K562 (cell line): ENCODE results near the gene EAPP.

Source experiments
- ATF3 ChIP-seq, 2 experiments: fragments of 450-650 bp in 1 of 2; sonication (generic) in 1 of 2; formaldehyde crosslinking in 1 of 2; IDR thresholded peaks in 1 of 2; conservative IDR thresholded peaks in 1 of 2; 2 replicates each; pipeline versions ENCODE4 v1.6.1 to v1.8.1; 2016 to 2023; ENCODE audit warnings: mild to moderate bottlenecking in 2 of 2, moderate library complexity in 2 of 2, inconsistent platforms in 1 of 2, missing genetic modification reagents in 1 of 2
- CTCF ChIP-seq, 3 experiments: IDR thresholded peaks in 2 of 3; conservative IDR thresholded peaks in 1 of 3; 2 replicates each; pipeline ENCODE4 v1.5.1; 2011 to 2012; ENCODE audit warnings: low read length in 3 of 3, mild to moderate bottlenecking in 3 of 3, control low read depth in 2 of 3, improper control_type of control experiment in 1 of 3, inconsistent platforms in 1 of 3, low read depth in 1 of 3, mixed read lengths in 1 of 3, moderate library complexity in 1 of 3; ENCODE audit not compliant: insufficient read depth in 2 of 3
- ESRRB ChIP-seq: fragments of 250-450 bp; sonication (Bioruptor Pico); IDR thresholded peaks from 2 replicates; pipeline ENCODE4 v1.5.0; 2020; ENCODE audit warnings: mild to moderate bottlenecking, moderate library complexity, borderline replicate concordance
- RBM22 ChIP-seq: fragments of 200-400 bp; formaldehyde crosslinking; IDR thresholded peaks from 2 replicates; pipeline ENCODE4 v1.6.1; 2018; ENCODE audit warnings: low read length, low read depth; ENCODE audit not compliant: poor library complexity, severe bottlenecking
- TAF1 ChIP-seq: IDR thresholded peaks from 2 replicates; pipeline ENCODE4 v1.6.1; 2011; ENCODE audit warnings: mild to moderate bottlenecking, low read length, moderate library complexity; ENCODE audit not compliant: insufficient read depth, control insufficient read depth, severe bottlenecking; ENCODE audit errors: extremely low read depth

GRCh38 chr14:34580381-34580780 lies 40.9 kb upstream of the EAPP start:
- TF ChIP-seq RBM22 (no peak), TAF1 (no peak), ATF3 (IDR thresholded peaks at IDR 0.05) (no peak), ATF3 (CRISPR knock-in tag; conservative IDR thresholded peaks at IDR 0.05) (no peak), ESRRB (CRISPR knock-in tag) (no peak), CTCF (IDR thresholded peaks at IDR 0.05 in 2 of 3, conservative IDR thresholded peaks at IDR 0.05 in 1 of 3; ENCODE audit: insufficient read depth in 2 of 3, low read depth in 1 of 3, low read length in 3 of 3) (no peak)
